ENCODE results near the gene RAE1. TPM values are rescaled to one million over a fixed set of nuclear protein-coding genes. Genes with fewer than 3 reads are reported as not detected.

Gene RAE1
- total RNA-seq, 2 donors from 2014 or later = 40.5 to 40.6 TPM

GRCh38 chr20:57397693-57398108 lies 46.6 kb downstream of the RAE1 start:
- no peaks in the 10 kb centered on the region for H3K9me3 ChIP-seq (ENCODE audit: control insufficient read depth, low read length, poor library complexity, severe bottlenecking)
- Mint-ChIP-seq H3K27me3 (no peaks in the 10 kb centered on the region), H3K4me1 (peaks cover 60% of the 10 kb centered on the region), H3K27ac (peak overlapping the region; percentile 100), H3K36me3 (ENCODE audit: low read depth) (peaks cover 5% of the 10 kb centered on the region), H3K4me3 (peak overlapping the region; percentile 92)
- DNase-seq (peak; percentile 4 to 59 (median 49)), ATAC-seq (peak; percentile 36)

- peak; percentile 75 to 89 (median 80) for DNase-seq
- ATAC-seq = peak; percentile 81
- no peaks in the 10 kb centered on the region for H3K9me3 ChIP-seq (ENCODE audit: control insufficient read depth, low read length, poor library complexity, severe bottlenecking)
- Mint-ChIP-seq H3K36me3 (ENCODE audit: low read depth) (peaks cover 3% of the 10 kb centered on the region), H3K4me3 (peak overlapping the region; percentile 92), H3K4me1 (peaks cover 58% of the 10 kb centered on the region), H3K27me3 (no peaks in the 10 kb centered on the region), H3K27ac (peak overlapping the region; percentile 100)
These were observed 47.3 kb downstream of the RAE1 start for GRCh38 chr20:57398231-57398821.

GRCh38 chr20:57398901-57399535 lies 48.0 kb downstream of the RAE1 start:
- H3K4me3 Mint-ChIP-seq = peak overlapping the region; percentile 92
- H3K9me3 ChIP-seq (ENCODE audit: control insufficient read depth, low read length, poor library complexity, severe bottlenecking) = no peaks in the 10 kb centered on the region
- H3K36me3 Mint-ChIP-seq (ENCODE audit: low read depth) = peaks cover 3% of the 10 kb centered on the region
- peak overlapping the region; percentile 100 for H3K27ac Mint-ChIP-seq
- ATAC-seq = no peak
- H3K4me1 Mint-ChIP-seq = peaks cover 56% of the 10 kb centered on the region
- H3K27me3 Mint-ChIP-seq = no peaks in the 10 kb centered on the region
- no peak for DNase-seq

GRCh38 chr20:57399587-57400155 lies 48.6 kb downstream of the RAE1 start:
- peaks cover 50% of the 10 kb centered on the region for H3K4me1 Mint-ChIP-seq
- H3K9me3 ChIP-seq (ENCODE audit: control insufficient read depth, low read length, poor library complexity, severe bottlenecking) = no peaks in the 10 kb centered on the region
- H3K36me3 Mint-ChIP-seq (ENCODE audit: low read depth) = peaks cover 3% of the 10 kb centered on the region
- peak overlapping the region; percentile 100 for H3K27ac Mint-ChIP-seq
- H3K4me3 Mint-ChIP-seq = peak overlapping the region; percentile 92
- ATAC-seq (peak; percentile 5), DNase-seq (peak; percentile 35 to 58 (median 47))
- no peaks in the 10 kb centered on the region for H3K27me3 Mint-ChIP-seq

GRCh38 chr20:57400231-57400701 lies 49.2 kb downstream of the RAE1 start:
- no peaks in the 10 kb centered on the region for H3K27me3 Mint-ChIP-seq
- peak overlapping the region; percentile 100 for H3K27ac Mint-ChIP-seq
- no peak for DNase-seq
- H3K4me1 Mint-ChIP-seq = peaks cover 54% of the 10 kb centered on the region
- peak overlapping the region; percentile 75 for H3K4me3 Mint-ChIP-seq
- no peaks in the 10 kb centered on the region for H3K9me3 ChIP-seq (ENCODE audit: control insufficient read depth, low read length, poor library complexity, severe bottlenecking)
- no peak for ATAC-seq
- H3K36me3 Mint-ChIP-seq (ENCODE audit: low read depth) = peaks cover 3% of the 10 kb centered on the region

- Mint-ChIP-seq H3K27ac (peak overlapping the region; percentile 100), H3K36me3 (ENCODE audit: low read depth) (peaks cover 3% of the 10 kb centered on the region), H3K4me3 (peak overlapping the region; percentile 75), H3K4me1 (peaks cover 54% of the 10 kb centered on the region), H3K27me3 (no peaks in the 10 kb centered on the region)
- no peaks in the 10 kb centered on the region for H3K9me3 ChIP-seq (ENCODE audit: control insufficient read depth, low read length, poor library complexity, severe bottlenecking)
- ATAC-seq (no peak), DNase-seq (no peak)
These were observed 49.9 kb downstream of the RAE1 start for GRCh38 chr20:57400821-57401564.

GRCh38 chr20:57401565-57401918 lies 50.5 kb downstream of the RAE1 start:
- peaks cover 3% of the 10 kb centered on the region for H3K36me3 Mint-ChIP-seq (ENCODE audit: low read depth)

GRCh38 chr20:57402206-57403125 lies 51.4 kb downstream of the RAE1 start:
- H3K27ac Mint-ChIP-seq = peak overlapping the region; percentile 100
- H3K4me1 Mint-ChIP-seq = peaks cover 51% of the 10 kb centered on the region
- H3K4me3 Mint-ChIP-seq = peak overlapping the region; percentile 75
- H3K27me3 Mint-ChIP-seq = no peaks in the 10 kb centered on the region
- DNase-seq (no peak), ATAC-seq (no peak)
- H3K9me3 ChIP-seq (ENCODE audit: control insufficient read depth, low read length, poor library complexity, severe bottlenecking) = no peaks in the 10 kb centered on the region
- H3K36me3 Mint-ChIP-seq (ENCODE audit: low read depth) = peaks cover 3% of the 10 kb centered on the region

More at GRCh38 chr20:57401565-57401918, 50.5 kb downstream of the RAE1 start:
- Mint-ChIP-seq H3K27ac (peak overlapping the region; percentile 100), H3K27me3 (no peaks in the 10 kb centered on the region), H3K4me1 (peaks cover 51% of the 10 kb centered on the region), H3K4me3 (peak overlapping the region; percentile 75)
- DNase-seq = no peak
- no peak for ATAC-seq
- no peaks in the 10 kb centered on the region for H3K9me3 ChIP-seq (ENCODE audit: control insufficient read depth, low read length, poor library complexity, severe bottlenecking)

- Mint-ChIP-seq H3K4me3 (no peak overlapping the region), H3K4me1 (peaks cover 43% of the 10 kb centered on the region), H3K27me3 (no peaks in the 10 kb centered on the region), H3K27ac (peak overlapping the region; percentile 100), H3K36me3 (ENCODE audit: low read depth) (peaks cover 3% of the 10 kb centered on the region)
- DNase-seq (no peak), ATAC-seq (no peak)
- H3K9me3 ChIP-seq (ENCODE audit: control insufficient read depth, low read length, poor library complexity, severe bottlenecking) = no peaks in the 10 kb centered on the region
These were observed 52.2 kb downstream of the RAE1 start for GRCh38 chr20:57403216-57403615.

- Mint-ChIP-seq H3K36me3 (ENCODE audit: low read depth) (peaks cover 3% of the 10 kb centered on the region), H3K4me1 (peaks cover 37% of the 10 kb centered on the region), H3K27ac (peak overlapping the region; percentile 84), H3K4me3 (peak overlapping the region; percentile 25), H3K27me3 (no peaks in the 10 kb centered on the region)
- no peaks in the 10 kb centered on the region for H3K9me3 ChIP-seq (ENCODE audit: control insufficient read depth, low read length, poor library complexity, severe bottlenecking)
- ATAC-seq = no peak
- no peak for DNase-seq
These were observed 53.0 kb downstream of the RAE1 start for GRCh38 chr20:57404006-57404405.

GRCh38 chr20:57404419-57405072 lies 53.5 kb downstream of the RAE1 start:
- H3K27me3 Mint-ChIP-seq = no peaks in the 10 kb centered on the region
- DNase-seq (no peak), ATAC-seq (no peak)
- peak overlapping the region; percentile 84 for H3K27ac Mint-ChIP-seq
- H3K4me1 Mint-ChIP-seq = peaks cover 32% of the 10 kb centered on the region
- H3K9me3 ChIP-seq (ENCODE audit: control insufficient read depth, low read length, poor library complexity, severe bottlenecking) = no peaks in the 10 kb centered on the region
- H3K36me3 Mint-ChIP-seq (ENCODE audit: low read depth) = peaks cover 3% of the 10 kb centered on the region
- peak overlapping the region; percentile 58 for H3K4me3 Mint-ChIP-seq
